Brain microvascular endothelial cell (primary cell): ENCODE data around the gene ZBTB6.
A peak's percentile ranks its signal among the peaks of the same experiment; 100 is the strongest.

Experiments
- DNase-seq: peaks from one replicate; pipeline ENCODE4 v3.0.0-alpha.2; 2020
- H3K27ac ChIP-seq: fragments of 250-450 bp; sonication (Bioruptor Pico); 2 replicates; pipeline ENCODE4 v1.5.1; 2020; ENCODE audit warnings: mild to moderate bottlenecking, moderate library complexity
- H3K27me3 ChIP-seq: fragments of 250-450 bp; sonication (Bioruptor Pico); replicated peaks from 2 replicates; pipeline ENCODE4 v1.5.1; 2020; ENCODE audit warnings: mild to moderate bottlenecking
- H3K36me3 ChIP-seq: fragments of 250-450 bp; sonication (Bioruptor Pico); replicated peaks from 2 replicates; pipeline ENCODE4 v1.5.1; 2020; ENCODE audit warnings: mild to moderate bottlenecking
- H3K4me3 ChIP-seq: 2 replicates; pipeline ENCODE4 v1.5.1; 2011; ENCODE audit warnings: low read depth, mild to moderate bottlenecking, control low read depth, low read length, moderate library complexity
- in situ Hi-C: cut with HindIII; loops from 2 replicates; pipeline ENCODE4 v1.10.0; 2017; ENCODE audit warnings: low sequenced_read_pairs, low pct_ligation_motif_present
- TF ChIP-seq, protein P1 (sequence below): IDR thresholded peaks from 2 replicates; pipeline ENCODE4 v1.5.1; 2011; ENCODE audit warnings: low read depth, mild to moderate bottlenecking, moderate library complexity, low read length, control low read depth, inconsistent platforms; ENCODE audit errors: missing control alignments

Gene ZBTB6, protein sequence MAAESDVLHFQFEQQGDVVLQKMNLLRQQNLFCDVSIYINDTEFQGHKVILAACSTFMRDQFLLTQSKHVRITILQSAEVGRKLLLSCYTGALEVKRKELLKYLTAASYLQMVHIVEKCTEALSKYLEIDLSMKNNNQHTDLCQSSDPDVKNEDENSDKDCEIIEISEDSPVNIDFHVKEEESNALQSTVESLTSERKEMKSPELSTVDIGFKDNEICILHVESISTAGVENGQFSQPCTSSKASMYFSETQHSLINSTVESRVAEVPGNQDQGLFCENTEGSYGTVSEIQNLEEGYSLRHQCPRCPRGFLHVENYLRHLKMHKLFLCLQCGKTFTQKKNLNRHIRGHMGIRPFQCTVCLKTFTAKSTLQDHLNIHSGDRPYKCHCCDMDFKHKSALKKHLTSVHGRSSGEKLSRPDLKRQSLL

GRCh38 chr9:122912964-122913673, at the start of gene ZBTB6:
Gene ZBTB6, minus strand, starts transcription at chr9:122913323. Its CDS starts 1,251 bp downstream, at chr9:122912072.
- Histone ChIP-seq H3K27ac (peak within 1 kb of the TSS; percentile 88), H3K4me3 (peak within 1 kb of the TSS; percentile 92), H3K27me3 (no peaks in the 10 kb centered on the region), H3K36me3 (peaks cover 9% of the 10 kb centered on the region)
- TF ChIP-seq, protein P1, sequence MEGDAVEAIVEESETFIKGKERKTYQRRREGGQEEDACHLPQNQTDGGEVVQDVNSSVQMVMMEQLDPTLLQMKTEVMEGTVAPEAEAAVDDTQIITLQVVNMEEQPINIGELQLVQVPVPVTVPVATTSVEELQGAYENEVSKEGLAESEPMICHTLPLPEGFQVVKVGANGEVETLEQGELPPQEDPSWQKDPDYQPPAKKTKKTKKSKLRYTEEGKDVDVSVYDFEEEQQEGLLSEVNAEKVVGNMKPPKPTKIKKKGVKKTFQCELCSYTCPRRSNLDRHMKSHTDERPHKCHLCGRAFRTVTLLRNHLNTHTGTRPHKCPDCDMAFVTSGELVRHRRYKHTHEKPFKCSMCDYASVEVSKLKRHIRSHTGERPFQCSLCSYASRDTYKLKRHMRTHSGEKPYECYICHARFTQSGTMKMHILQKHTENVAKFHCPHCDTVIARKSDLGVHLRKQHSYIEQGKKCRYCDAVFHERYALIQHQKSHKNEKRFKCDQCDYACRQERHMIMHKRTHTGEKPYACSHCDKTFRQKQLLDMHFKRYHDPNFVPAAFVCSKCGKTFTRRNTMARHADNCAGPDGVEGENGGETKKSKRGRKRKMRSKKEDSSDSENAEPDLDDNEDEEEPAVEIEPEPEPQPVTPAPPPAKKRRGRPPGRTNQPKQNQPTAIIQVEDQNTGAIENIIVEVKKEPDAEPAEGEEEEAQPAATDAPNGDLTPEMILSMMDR = no peak
- in situ Hi-C loops = no loop called here
- DNase-seq = peak; percentile 79

DNA sequence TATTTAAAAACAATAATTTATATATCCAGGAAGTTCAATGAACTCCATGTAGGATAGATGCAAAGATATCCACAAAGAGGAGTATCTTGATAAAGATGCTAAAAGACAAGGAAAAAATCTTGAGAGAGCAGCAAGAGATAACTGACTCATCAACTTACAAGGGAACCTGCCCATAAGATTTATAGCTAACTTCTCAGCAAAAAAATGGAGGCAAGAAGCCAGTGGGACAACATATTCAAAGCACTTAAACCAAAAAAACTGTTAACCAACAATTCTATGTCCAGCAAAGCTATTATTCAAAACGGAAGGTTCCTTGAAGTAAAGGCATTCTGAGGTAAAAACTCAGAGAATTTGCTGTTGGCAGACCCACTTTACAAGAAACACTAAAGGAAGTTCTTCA, 48.0 kb upstream of the ZBTB6 start:
- no peaks in the 10 kb centered on the region for H3K27me3 ChIP-seq
- in situ Hi-C loops = no loop called here
- no peak for DNase-seq
- TF ChIP-seq, protein P1 = no peak
- no peak overlapping the region for H3K27ac ChIP-seq
- H3K4me3 ChIP-seq = no peak overlapping the region
- H3K36me3 ChIP-seq = no peaks in the 10 kb centered on the region

- Histone ChIP-seq H3K27me3 (no peaks in the 10 kb centered on the region), H3K27ac (no peak overlapping the region)
- TF ChIP-seq, protein P1 = no peak
Observed at GRCh38 chr9:122955961-122956360, 42.8 kb upstream of the ZBTB6 start.

DNA sequence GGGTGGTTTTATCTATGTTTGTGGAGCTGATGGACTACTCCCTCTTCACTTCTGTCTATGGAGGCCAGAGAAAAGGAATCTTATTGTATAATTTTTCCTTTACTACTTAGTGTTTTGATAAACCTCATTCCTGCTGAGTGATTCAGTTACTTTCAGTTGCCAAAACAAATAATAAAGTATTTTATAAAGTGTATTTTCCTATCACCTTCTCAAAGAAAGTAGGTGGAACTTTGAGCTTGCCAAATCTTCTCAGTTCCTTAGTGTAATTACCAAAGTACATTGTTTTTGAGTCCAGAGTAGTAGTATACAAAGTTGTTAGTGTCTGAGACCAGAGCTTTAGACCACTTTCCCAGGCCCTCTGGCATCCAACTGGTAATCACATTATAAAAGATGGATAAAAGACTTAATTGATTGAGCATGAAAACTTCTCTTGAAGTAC, 41.1 kb upstream of the ZBTB6 start:
- Histone ChIP-seq H3K36me3 (no peaks in the 10 kb centered on the region), H3K27me3 (no peaks in the 10 kb centered on the region), H3K4me3 (no peak overlapping the region), H3K27ac (no peak overlapping the region)
- no peak for DNase-seq
- in situ Hi-C loops = no loop called here
- TF ChIP-seq, protein P1 = no peak

More at GRCh38 chr9:122955961-122956360, 42.8 kb upstream of the ZBTB6 start:
- Histone ChIP-seq H3K4me3 (no peak overlapping the region), H3K36me3 (no peaks in the 10 kb centered on the region)
- no peak for DNase-seq
- in situ Hi-C loops = no loop called here

DNA sequence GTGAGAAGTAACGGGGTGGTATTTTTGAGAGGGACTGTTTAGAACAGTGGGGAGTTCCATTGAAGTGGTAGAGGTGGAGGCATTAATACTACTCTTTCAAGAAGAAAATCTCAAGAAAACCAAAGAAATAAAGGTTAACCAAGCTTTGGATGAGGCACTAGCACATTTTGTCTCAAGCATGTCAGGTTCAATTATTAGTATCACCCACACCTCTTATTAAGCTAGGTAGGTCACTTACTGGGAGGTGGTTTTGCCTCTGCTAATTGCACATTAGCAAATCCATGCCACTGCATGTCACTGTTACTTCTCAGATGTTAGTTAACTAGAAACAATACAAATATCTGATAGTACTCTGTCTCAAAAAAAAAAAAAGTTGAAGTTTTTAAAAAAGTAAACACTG, 37.9 kb upstream of the ZBTB6 start:
- TF ChIP-seq, protein P1 = no peak
- no peak for DNase-seq
- Histone ChIP-seq H3K36me3 (no peaks in the 10 kb centered on the region), H3K27ac (no peak overlapping the region), H3K27me3 (no peaks in the 10 kb centered on the region), H3K4me3 (no peak overlapping the region)
- in situ Hi-C loops = no loop called here
